Progenitor cell of endocrine pancreas (in vitro differentiated cells): Measurements from ENCODE around the gene ZSWIM4. TPM values are rescaled to one million over a fixed set of nuclear protein-coding genes. Genes with fewer than 3 reads are reported as not detected.

ENCODE experiments used
- DNase-seq: peaks from one replicate; pipeline ENCODE4 v3.0.0; 2021; ENCODE audit warnings: low spot score; ENCODE audit not compliant: unreplicated experiment
- H3K27ac Mint-ChIP-seq: 2 replicates; pipeline ENCODE4 v1.8.0; 2021; ENCODE audit warnings: mild to moderate bottlenecking, moderate library complexity, mixed read lengths
- H3K27me3 Mint-ChIP-seq: 2 replicates; pipeline ENCODE4 v1.8.0; 2021; ENCODE audit warnings: mixed read lengths
- H3K36me3 Mint-ChIP-seq: 2 replicates; pipeline ENCODE4 v1.8.0; 2022; ENCODE audit warnings: mixed read lengths; ENCODE audit not compliant: insufficient read depth
- H3K4me1 Mint-ChIP-seq: 2 replicates; pipeline ENCODE4 v1.8.0; 2021; ENCODE audit warnings: low read depth, mixed read lengths
- H3K4me3 Mint-ChIP-seq: 2 replicates; pipeline ENCODE4 v1.8.0; 2021; ENCODE audit warnings: low read depth, mild to moderate bottlenecking, moderate library complexity, mixed read lengths
- H3K9me3 Mint-ChIP-seq: 2 replicates; pipeline ENCODE4 v1.8.0; 2021; ENCODE audit warnings: low read depth, mixed read lengths
- total RNA-seq: library from RNA; stranded (reverse); gene quantifications from 2 replicates; pipeline ENCODE4 v1.2.1, GENCODE V29; 2021
- TF ChIP-seq, protein P1 (sequence below): fragments of 200-600 bp; sonication (generic); IDR thresholded peaks from one replicate; pipeline ENCODE4 v1.5.0; 2021; ENCODE audit warnings: antibody characterized with exemption, mild to moderate bottlenecking; ENCODE audit not compliant: unreplicated experiment

ZSWIM4 gene
- total RNA-seq, 1 donor from 2014 or later, result 34.6 TPM

GRCh38 chr19:13781547-13781946, 13.7 kb upstream of the ZSWIM4 start:
- Mint-ChIP-seq H3K4me1 (peaks cover 5% of the 10 kb centered on the region), H3K4me3 (no peak overlapping the region), H3K27ac (no peak overlapping the region), H3K9me3 (no peaks in the 10 kb centered on the region), H3K36me3 (peaks cover 13% of the 10 kb centered on the region), H3K27me3 (peaks cover 4% of the 10 kb centered on the region)
- TF ChIP-seq, protein P1, sequence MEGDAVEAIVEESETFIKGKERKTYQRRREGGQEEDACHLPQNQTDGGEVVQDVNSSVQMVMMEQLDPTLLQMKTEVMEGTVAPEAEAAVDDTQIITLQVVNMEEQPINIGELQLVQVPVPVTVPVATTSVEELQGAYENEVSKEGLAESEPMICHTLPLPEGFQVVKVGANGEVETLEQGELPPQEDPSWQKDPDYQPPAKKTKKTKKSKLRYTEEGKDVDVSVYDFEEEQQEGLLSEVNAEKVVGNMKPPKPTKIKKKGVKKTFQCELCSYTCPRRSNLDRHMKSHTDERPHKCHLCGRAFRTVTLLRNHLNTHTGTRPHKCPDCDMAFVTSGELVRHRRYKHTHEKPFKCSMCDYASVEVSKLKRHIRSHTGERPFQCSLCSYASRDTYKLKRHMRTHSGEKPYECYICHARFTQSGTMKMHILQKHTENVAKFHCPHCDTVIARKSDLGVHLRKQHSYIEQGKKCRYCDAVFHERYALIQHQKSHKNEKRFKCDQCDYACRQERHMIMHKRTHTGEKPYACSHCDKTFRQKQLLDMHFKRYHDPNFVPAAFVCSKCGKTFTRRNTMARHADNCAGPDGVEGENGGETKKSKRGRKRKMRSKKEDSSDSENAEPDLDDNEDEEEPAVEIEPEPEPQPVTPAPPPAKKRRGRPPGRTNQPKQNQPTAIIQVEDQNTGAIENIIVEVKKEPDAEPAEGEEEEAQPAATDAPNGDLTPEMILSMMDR, result no peak
- no peak for DNase-seq

- no peaks in the 10 kb centered on the region for H3K9me3 Mint-ChIP-seq
- peaks cover 4% of the 10 kb centered on the region for H3K27me3 Mint-ChIP-seq
- TF ChIP-seq, protein P1, result no peak
- peaks cover 11% of the 10 kb centered on the region for H3K36me3 Mint-ChIP-seq
- peaks cover 3% of the 10 kb centered on the region for H3K4me1 Mint-ChIP-seq
- no peak overlapping the region for H3K4me3 Mint-ChIP-seq
- no peak overlapping the region for H3K27ac Mint-ChIP-seq
- DNase-seq, result no peak
Measured at GRCh38 chr19:13782537-13782936, 12.7 kb upstream of the ZSWIM4 start.

GRCh38 chr19:13783565-13784500, 11.4 kb upstream of the ZSWIM4 start:
- Mint-ChIP-seq H3K4me1 (peaks cover 3% of the 10 kb centered on the region), H3K27ac (no peak overlapping the region), H3K27me3 (peaks cover 4% of the 10 kb centered on the region), H3K4me3 (no peak overlapping the region), H3K9me3 (no peaks in the 10 kb centered on the region), H3K36me3 (peaks cover 7% of the 10 kb centered on the region)
- TF ChIP-seq, protein P1, result no peak
- DNase-seq, result no peak

DNA sequence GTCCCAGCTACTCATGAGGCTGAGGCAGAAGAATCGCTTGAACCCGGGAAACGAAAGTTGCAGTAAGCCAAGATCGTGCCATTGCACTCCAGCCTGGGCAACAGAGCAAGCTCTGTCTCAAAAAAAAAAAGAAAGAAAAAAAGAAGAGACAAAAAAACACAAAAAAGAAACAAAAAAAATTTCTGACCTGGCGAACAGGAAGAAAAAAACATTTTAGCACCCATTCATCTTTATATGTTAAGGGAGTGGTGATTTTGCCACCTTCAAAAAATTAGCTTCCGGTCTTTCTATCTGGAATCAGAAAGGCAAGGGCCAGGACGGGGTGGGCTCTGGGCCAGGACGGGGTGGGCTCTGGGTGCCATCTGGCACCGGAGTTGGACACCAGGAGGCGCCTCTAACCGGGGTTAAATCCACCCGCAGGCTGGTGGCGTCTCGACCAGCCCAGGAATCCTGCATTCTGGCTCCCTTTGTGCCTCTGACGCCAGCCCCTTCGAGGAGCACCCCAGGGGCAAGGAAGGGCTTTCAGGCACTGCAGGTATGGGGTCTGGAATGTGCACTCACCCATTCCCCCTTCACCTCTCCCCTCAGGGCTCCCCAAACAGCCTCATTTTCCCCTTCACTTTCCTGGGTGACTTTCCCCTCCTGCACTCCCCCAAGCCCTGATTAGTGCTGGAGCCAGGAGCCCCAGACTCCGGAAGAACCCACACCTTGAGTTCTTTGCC, 10.4 kb upstream of the ZSWIM4 start:
- TF ChIP-seq, protein P1, result peak; percentile 66
- Mint-ChIP-seq H3K9me3 (no peaks in the 10 kb centered on the region), H3K27me3 (peaks cover 4% of the 10 kb centered on the region), H3K27ac (no peak overlapping the region), H3K4me3 (no peak overlapping the region), H3K4me1 (peaks cover 3% of the 10 kb centered on the region), H3K36me3 (no peaks in the 10 kb centered on the region)
- DNase-seq, result peak; percentile 40

- no peaks in the 10 kb centered on the region for H3K27me3 Mint-ChIP-seq
- no peaks in the 10 kb centered on the region for H3K9me3 Mint-ChIP-seq
Measured at GRCh38 chr19:13788991-13789390, 6.3 kb upstream of the ZSWIM4 start.

More at GRCh38 chr19:13788991-13789390, 6.3 kb upstream of the ZSWIM4 start:
- no peaks in the 10 kb centered on the region for H3K36me3 Mint-ChIP-seq
- no peak overlapping the region for H3K4me3 Mint-ChIP-seq
- no peak overlapping the region for H3K27ac Mint-ChIP-seq
- TF ChIP-seq, protein P1, result no peak
- H3K4me1 Mint-ChIP-seq, result no peaks in the 10 kb centered on the region
- no peak for DNase-seq
